H9 (cell line): ENCODE data around the gene SLC2A10. TPM values are rescaled to one million over a fixed set of nuclear protein-coding genes. Genes with fewer than 3 reads are reported as not detected.

Experiments
- DNase-seq: peaks from one replicate; pipeline ENCODE4 v3.0.0-alpha.2; 2017
- H2AFZ ChIP-seq: one replicate; pipeline ENCODE4 v1.6.1; 2013; ENCODE audit warnings: mild to moderate bottlenecking, low read length, control low read depth, moderate library complexity
- H2AK5ac ChIP-seq: 2 replicates; pipeline ENCODE4 v1.6.1; 2013; ENCODE audit warnings: low read length, control low read depth, mixed read lengths; ENCODE audit not compliant: insufficient read length
- H2BK120ac ChIP-seq: one replicate; pipeline ENCODE4 v1.6.1; 2013; ENCODE audit warnings: low read depth, mild to moderate bottlenecking, low read length, control low read depth, inconsistent platforms; ENCODE audit not compliant: poor library complexity, severe bottlenecking
- H2BK12ac ChIP-seq: 2 replicates; pipeline ENCODE4 v1.6.1; 2013; ENCODE audit warnings: low read length, control low read depth, mixed read lengths, low read depth; ENCODE audit not compliant: insufficient read length
- H2BK15ac ChIP-seq: 2 replicates; pipeline ENCODE4 v1.6.1; 2013; ENCODE audit warnings: low read depth, low read length, control low read depth
- H2BK20ac ChIP-seq: one replicate; pipeline ENCODE4 v1.6.1; 2013; ENCODE audit warnings: low read depth, mild to moderate bottlenecking, low read length, control low read depth, inconsistent platforms; ENCODE audit not compliant: poor library complexity, severe bottlenecking
- H2BK5ac ChIP-seq: 2 replicates; pipeline ENCODE4 v1.6.1; 2013; ENCODE audit warnings: low read length, control low read depth, mixed read lengths; ENCODE audit not compliant: insufficient read length
- H3K14ac ChIP-seq: 2 replicates; pipeline ENCODE4 v1.6.1; 2013; ENCODE audit warnings: low read length, control low read depth; ENCODE audit not compliant: insufficient read depth
- H3K18ac ChIP-seq: 2 replicates; pipeline ENCODE4 v1.6.1; 2013; ENCODE audit warnings: low read depth, mild to moderate bottlenecking, mixed read lengths, low read length, control low read depth; ENCODE audit not compliant: insufficient read length
- H3K23ac ChIP-seq: 2 replicates; pipeline ENCODE4 v1.6.1; 2013; ENCODE audit warnings: low read length, control low read depth, mixed read lengths, low read depth; ENCODE audit not compliant: insufficient read length
- H3K23me2 ChIP-seq: 2 replicates; pipeline ENCODE4 v1.6.1; 2013; ENCODE audit warnings: low read depth, mild to moderate bottlenecking, mixed read lengths, low read length, control low read depth; ENCODE audit not compliant: insufficient read length, poor library complexity, severe bottlenecking
- H3K27ac ChIP-seq: 2 replicates; pipeline ENCODE4 v1.5.1; 2013; ENCODE audit warnings: low read length, control low read depth, mixed read lengths, low read depth; ENCODE audit not compliant: insufficient read length
- H3K27me3 ChIP-seq: 2 replicates; pipeline ENCODE4 v1.6.1; 2013; ENCODE audit warnings: low read length, control low read depth, inconsistent platforms; ENCODE audit not compliant: insufficient read depth
- H3K4ac ChIP-seq: 2 replicates; pipeline ENCODE4 v1.6.1; 2013; ENCODE audit warnings: low read depth, mild to moderate bottlenecking, control low read depth, inconsistent platforms, low read length, moderate library complexity
- H3K4me1 ChIP-seq: 2 replicates; pipeline ENCODE4 v1.6.1; 2013; ENCODE audit warnings: low read length, control low read depth, inconsistent platforms; ENCODE audit not compliant: insufficient read depth
- H3K4me2 ChIP-seq: 2 replicates; pipeline ENCODE4 v1.6.1; 2013; ENCODE audit warnings: low read length, control low read depth, mixed read lengths; ENCODE audit not compliant: insufficient read length, insufficient read depth
- H3K56ac ChIP-seq: 2 replicates; pipeline ENCODE4 v1.6.1; 2013; ENCODE audit warnings: low read depth, mild to moderate bottlenecking, mixed read lengths, low read length, control low read depth; ENCODE audit not compliant: insufficient read length
- H3K79me1 ChIP-seq: 2 replicates; pipeline ENCODE4 v1.6.1; 2013; ENCODE audit warnings: low read depth, mild to moderate bottlenecking, moderate library complexity, low read length, control low read depth, inconsistent platforms; ENCODE audit not compliant: insufficient read depth, poor library complexity, severe bottlenecking
- H3K79me2 ChIP-seq: 2 replicates; pipeline ENCODE4 v1.6.1; 2013; ENCODE audit warnings: low read length, control low read depth, inconsistent platforms; ENCODE audit not compliant: insufficient read depth
- H3K9ac ChIP-seq: 2 replicates; pipeline ENCODE4 v1.6.1; 2013; ENCODE audit warnings: low read length, control low read depth, mixed read lengths; ENCODE audit not compliant: insufficient read length; ENCODE audit errors: extremely low read depth
- H3K9me3 ChIP-seq: one replicate; pipeline ENCODE4 v1.6.1; 2013; ENCODE audit warnings: low read depth, low read length, inconsistent platforms; ENCODE audit not compliant: control insufficient read depth
- H3T11ph ChIP-seq: one replicate; pipeline ENCODE4 v1.6.1; 2013; ENCODE audit warnings: mild to moderate bottlenecking, low read length, control low read depth, inconsistent platforms
- H4K20me1 ChIP-seq: one replicate; pipeline ENCODE4 v1.6.1; 2013; ENCODE audit not compliant: control insufficient read depth, insufficient read length, insufficient read depth
- H4K5ac ChIP-seq: 2 replicates; pipeline ENCODE4 v1.6.1; 2013; ENCODE audit warnings: low read depth, mild to moderate bottlenecking, mixed read lengths, low read length, control low read depth; ENCODE audit not compliant: insufficient read length
- H4K8ac ChIP-seq: replicated peaks from 2 replicates; pipeline ENCODE4 v1.6.1; 2013; ENCODE audit warnings: low read length, control low read depth, mixed read lengths, low read depth; ENCODE audit not compliant: insufficient read length
- H4K91ac ChIP-seq: 2 replicates; pipeline ENCODE4 v1.6.1; 2013; ENCODE audit warnings: low read depth, mild to moderate bottlenecking, moderate library complexity, mixed read lengths, low read length, control low read depth; ENCODE audit not compliant: insufficient read length
- H3K27ac Mint-ChIP-seq, 3 experiments: 2 replicates in 2 of 3; 3 replicates in 1 of 3; pipeline ENCODE4 v1.8.0; 2020 to 2021; ENCODE audit warnings: mixed read lengths in 3 of 3, mild to moderate bottlenecking in 1 of 3, moderate library complexity in 1 of 3
- H3K27me3 Mint-ChIP-seq: 2 replicates; pipeline ENCODE4 v1.8.0; 2021; ENCODE audit warnings: low read depth, mild to moderate bottlenecking, moderate library complexity, mixed read lengths
- H3K36me3 Mint-ChIP-seq, 3 experiments: 2 replicates in 2 of 3; 3 replicates in 1 of 3; pipeline ENCODE4 v1.8.0; 2020 to 2021; ENCODE audit warnings: low read depth in 3 of 3, mixed read lengths in 3 of 3; ENCODE audit not compliant: insufficient read depth in 1 of 3
- H3K4me1 Mint-ChIP-seq, 2 experiments: 2 replicates each; pipeline ENCODE4 v1.8.0; 2020; ENCODE audit warnings: mixed read lengths in 2 of 2
- H3K4me3 Mint-ChIP-seq, 2 experiments: 2 replicates in 1 of 2; 3 replicates in 1 of 2; pipeline ENCODE4 v1.8.0; 2020 to 2021; ENCODE audit warnings: mild to moderate bottlenecking in 2 of 2, mixed read lengths in 2 of 2, moderate library complexity in 1 of 2
- H3K9me3 Mint-ChIP-seq, 2 experiments: 2 replicates in 1 of 2; 3 replicates in 1 of 2; pipeline ENCODE4 v1.8.0; 2020; ENCODE audit warnings: mild to moderate bottlenecking in 2 of 2, mixed read lengths in 2 of 2, moderate library complexity in 1 of 2
- WGBS: extraction: QIAGEN DNeasy Blood & Tissue Kit; methylation state at CpG from one replicate; pipeline ENCODE4 v1.1.7; 2013; ENCODE audit warnings: missing lambda C conversion rate, low lambda C conversion rate, mixed read lengths; ENCODE audit not compliant: insufficient read length; ENCODE audit errors: extremely low coverage; 5-methylcytosine and 5-hydroxymethylcytosine counted together
- total RNA-seq: library from RNA; stranded (reverse); gene quantifications from 2 replicates; pipeline ENCODE4 v1.2.1, GENCODE V29; 2021
- TF ChIP-seq, protein P1 (sequence below): fragments of 200-600 bp; sonication (generic); conservative IDR thresholded peaks from 3 replicates; pipeline ENCODE4 v1.8.0; 2021; ENCODE audit warnings: antibody characterized with exemption, mild to moderate bottlenecking

SLC2A10 gene
- total RNA-seq, 1 experiment from 2014 or later: 8.2 TPM

- Mint-ChIP-seq H3K4me1 (0 out of 4 replicates have a peak, but pooled peaks cover 0 to 2% of the 10 kb centered on the region in 2 experiments), H3K27me3 (no peaks in the 10 kb centered on the region), H3K4me3 (no peak overlapping the region), H3K9me3 (peaks cover 3 to 7% of the 10 kb centered on the region in 2 experiments; a peak in 3 of 5 replicates), H3K27ac (no peak overlapping the region), H3K36me3 (peaks cover 18 to 31% (median 22%) of the 10 kb centered on the region in 3 experiments)
- no peak overlapping the region for H2AK5ac ChIP-seq
- no peak for DNase-seq
- H3K79me2 ChIP-seq: no peaks in the 10 kb centered on the region
- H2AFZ ChIP-seq: no peak overlapping the region
- no peak overlapping the region for H3K4me2 ChIP-seq
- no peak overlapping the region for H3K9ac ChIP-seq
- no CpG with 5 or more reads among the region's 2 CpGs for WGBS
- H3K18ac ChIP-seq: no peak overlapping the region
- no peaks in the 10 kb centered on the region for H3K79me1 ChIP-seq
- no peak overlapping the region for H4K8ac ChIP-seq
- H3K23me2 ChIP-seq: no peaks in the 10 kb centered on the region
- no peak overlapping the region for H4K5ac ChIP-seq
- no peak overlapping the region for H3K27ac ChIP-seq
- no peak overlapping the region for H2BK15ac ChIP-seq
- TF ChIP-seq, protein P1, sequence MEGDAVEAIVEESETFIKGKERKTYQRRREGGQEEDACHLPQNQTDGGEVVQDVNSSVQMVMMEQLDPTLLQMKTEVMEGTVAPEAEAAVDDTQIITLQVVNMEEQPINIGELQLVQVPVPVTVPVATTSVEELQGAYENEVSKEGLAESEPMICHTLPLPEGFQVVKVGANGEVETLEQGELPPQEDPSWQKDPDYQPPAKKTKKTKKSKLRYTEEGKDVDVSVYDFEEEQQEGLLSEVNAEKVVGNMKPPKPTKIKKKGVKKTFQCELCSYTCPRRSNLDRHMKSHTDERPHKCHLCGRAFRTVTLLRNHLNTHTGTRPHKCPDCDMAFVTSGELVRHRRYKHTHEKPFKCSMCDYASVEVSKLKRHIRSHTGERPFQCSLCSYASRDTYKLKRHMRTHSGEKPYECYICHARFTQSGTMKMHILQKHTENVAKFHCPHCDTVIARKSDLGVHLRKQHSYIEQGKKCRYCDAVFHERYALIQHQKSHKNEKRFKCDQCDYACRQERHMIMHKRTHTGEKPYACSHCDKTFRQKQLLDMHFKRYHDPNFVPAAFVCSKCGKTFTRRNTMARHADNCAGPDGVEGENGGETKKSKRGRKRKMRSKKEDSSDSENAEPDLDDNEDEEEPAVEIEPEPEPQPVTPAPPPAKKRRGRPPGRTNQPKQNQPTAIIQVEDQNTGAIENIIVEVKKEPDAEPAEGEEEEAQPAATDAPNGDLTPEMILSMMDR: no peak
- H2BK12ac ChIP-seq: no peak overlapping the region
- H2BK20ac ChIP-seq: no peak overlapping the region
- H4K91ac ChIP-seq: no peak overlapping the region
- no peak overlapping the region for H2BK120ac ChIP-seq
- no peaks in the 10 kb centered on the region for H4K20me1 ChIP-seq
- H3K56ac ChIP-seq: no peak overlapping the region
- no peak overlapping the region for H3K4ac ChIP-seq
- no peak overlapping the region for H3K23ac ChIP-seq
- no peak overlapping the region for H3T11ph ChIP-seq
- H2BK5ac ChIP-seq: no peak overlapping the region
- no peak overlapping the region for H3K14ac ChIP-seq
- H3K9me3 ChIP-seq: no peaks in the 10 kb centered on the region
- H3K4me1 ChIP-seq: no peaks in the 10 kb centered on the region
- no peaks in the 10 kb centered on the region for H3K27me3 ChIP-seq
These were observed 13.0 kb downstream of the SLC2A10 start for GRCh38 chr20:46722450-46722849.
